Astrocyte (in vitro differentiated cells and primary cell): Measurements from ENCODE around the gene PLP1. TPM values are rescaled to one million over a fixed set of nuclear protein-coding genes. Genes with fewer than 3 reads are reported as not detected.
A peak's percentile ranks its signal among the peaks of the same experiment; 100 is the strongest.

ENCODE experiments used
- DNase-seq: peaks from one replicate; pipeline ENCODE4 v3.0.0-alpha.2; 2010; ENCODE audit warnings: low read depth
- FAIRE-seq: peaks from 2 replicates; lab custom pipeline; 2011; peaks lifted over from hg19 to GRCh38; lab: Jason Lieb, UNC
- H2AFZ ChIP-seq: 2 replicates; pipeline ENCODE4 v1.6.0; 2012; ENCODE audit warnings: low read depth, low read length, inconsistent platforms
- H3K27ac ChIP-seq: 2 replicates; pipeline ENCODE4 v1.5.1; 2011; ENCODE audit warnings: low read depth, low read length, inconsistent platforms
- H3K27me3 ChIP-seq: 2 replicates; pipeline ENCODE4 v1.6.0; 2011; ENCODE audit warnings: low read length, inconsistent platforms; ENCODE audit not compliant: insufficient read depth
- H3K36me3 ChIP-seq: 2 replicates; pipeline ENCODE4 v1.5.1; 2011; ENCODE audit warnings: low read length, inconsistent platforms; ENCODE audit not compliant: insufficient read depth
- H3K4me1 ChIP-seq: 2 replicates; pipeline ENCODE4 v1.5.1; 2011; ENCODE audit warnings: low read length, inconsistent platforms; ENCODE audit not compliant: insufficient read depth
- H3K4me2 ChIP-seq: 2 replicates; pipeline ENCODE4 v1.6.0; 2012; ENCODE audit warnings: low read length, inconsistent platforms
- H3K4me3 ChIP-seq: 2 replicates; pipeline ENCODE4 v1.5.1; 2011; ENCODE audit warnings: low read depth, mild to moderate bottlenecking, low read length, inconsistent platforms; ENCODE audit not compliant: insufficient read depth
- H3K79me2 ChIP-seq: 2 replicates; pipeline ENCODE4 v1.6.0; 2012; ENCODE audit warnings: mild to moderate bottlenecking, low read length, inconsistent platforms; ENCODE audit not compliant: insufficient read depth
- H3K9ac ChIP-seq: 2 replicates; pipeline ENCODE4 v1.6.0; 2012; ENCODE audit warnings: mild to moderate bottlenecking, low read length, inconsistent platforms
- H3K9me3 ChIP-seq: 2 replicates; pipeline ENCODE4 v1.5.1; 2012; ENCODE audit warnings: low read depth, mild to moderate bottlenecking, low read length, inconsistent platforms; ENCODE audit not compliant: insufficient read depth
- H4K20me1 ChIP-seq: 2 replicates; pipeline ENCODE4 v1.6.0; 2012; ENCODE audit warnings: low read length, inconsistent platforms; ENCODE audit not compliant: insufficient read depth
- H3K27ac Mint-ChIP-seq: one replicate; pipeline ENCODE4 v1.8.0; 2021; ENCODE audit warnings: mild to moderate bottlenecking, mixed read lengths; ENCODE audit not compliant: unreplicated experiment
- H3K27me3 Mint-ChIP-seq: one replicate; pipeline ENCODE4 v1.8.0; 2021; ENCODE audit warnings: low read depth, mixed read lengths; ENCODE audit not compliant: unreplicated experiment
- H3K36me3 Mint-ChIP-seq: one replicate; pipeline ENCODE4 v1.8.0; 2021; ENCODE audit warnings: low read depth, mixed read lengths; ENCODE audit not compliant: unreplicated experiment
- H3K4me1 Mint-ChIP-seq: one replicate; pipeline ENCODE4 v1.8.0; 2021; ENCODE audit warnings: low read depth, mixed read lengths; ENCODE audit not compliant: unreplicated experiment
- H3K4me3 Mint-ChIP-seq: one replicate; pipeline ENCODE4 v1.8.0; 2021; ENCODE audit warnings: mild to moderate bottlenecking, moderate library complexity, mixed read lengths; ENCODE audit not compliant: unreplicated experiment
- H3K9me3 Mint-ChIP-seq: one replicate; pipeline ENCODE4 v1.8.0; 2021; ENCODE audit warnings: mild to moderate bottlenecking, mixed read lengths; ENCODE audit not compliant: unreplicated experiment
- CTCF ChIP-seq: IDR thresholded peaks from 2 replicates; pipeline ENCODE4 v1.5.1; 2011; ENCODE audit warnings: low read depth, mild to moderate bottlenecking, inconsistent platforms, low read length, moderate library complexity; ENCODE audit not compliant: insufficient read depth
- EZH2 ChIP-seq: IDR thresholded peaks from 2 replicates; pipeline ENCODE4 v1.6.1; 2012; ENCODE audit warnings: mild to moderate bottlenecking, low read length, inconsistent platforms; ENCODE audit not compliant: insufficient read depth
- total RNA-seq: library from RNA; stranded (reverse); gene quantifications from 2 replicates; pipeline ENCODE4 v1.2.1, GENCODE V29; 2021

PLP1 gene
- total RNA-seq, 1 donor from 2014 or later = 5.2 TPM

GRCh38 chrX:103741879-103742278 lies 34.8 kb upstream of the PLP1 start:
- Histone ChIP-seq H3K4me2 (no peak overlapping the region), H3K4me1 (no peaks in the 10 kb centered on the region), H3K79me2 (no peaks in the 10 kb centered on the region), H4K20me1 (no peaks in the 10 kb centered on the region), H2AFZ (no peak overlapping the region), H3K27ac (no peak overlapping the region), H3K36me3 (no peaks in the 10 kb centered on the region), H3K4me3 (no peak overlapping the region), H3K27me3 (no peaks in the 10 kb centered on the region), H3K9me3 (no peaks in the 10 kb centered on the region), H3K9ac (no peak overlapping the region)
- Mint-ChIP-seq H3K27me3 (no peaks in the 10 kb centered on the region), H3K9me3 (peaks cover 2% of the 10 kb centered on the region), H3K36me3 (no peaks in the 10 kb centered on the region), H3K4me1 (no peaks in the 10 kb centered on the region), H3K27ac (no peak overlapping the region), H3K4me3 (no peak overlapping the region)
- FAIRE-seq (peak; percentile 5), DNase-seq (no peak)
- TF ChIP-seq CTCF = no peak
- no peak for TF ChIP-seq EZH2

GRCh38 chrX:103742339-103742738 lies 34.3 kb upstream of the PLP1 start:
- no peak for DNase-seq
- H3K27me3 Mint-ChIP-seq = no peaks in the 10 kb centered on the region

More at GRCh38 chrX:103742339-103742738, 34.3 kb upstream of the PLP1 start:
- Mint-ChIP-seq H3K4me1 (no peaks in the 10 kb centered on the region), H3K4me3 (no peak overlapping the region), H3K36me3 (no peaks in the 10 kb centered on the region), H3K27ac (no peak overlapping the region), H3K9me3 (peaks cover 3% of the 10 kb centered on the region)
- Histone ChIP-seq H3K4me3 (no peak overlapping the region), H3K9ac (no peak overlapping the region), H3K27ac (no peak overlapping the region), H3K4me1 (no peaks in the 10 kb centered on the region), H3K27me3 (no peaks in the 10 kb centered on the region), H3K9me3 (no peaks in the 10 kb centered on the region), H4K20me1 (no peaks in the 10 kb centered on the region), H2AFZ (no peak overlapping the region), H3K79me2 (no peaks in the 10 kb centered on the region), H3K4me2 (no peak overlapping the region), H3K36me3 (no peaks in the 10 kb centered on the region)
- no peak for FAIRE-seq
- TF ChIP-seq EZH2 (no peak), CTCF (no peak)
